ENCODE results near the gene APOBEC3B.

DNA sequence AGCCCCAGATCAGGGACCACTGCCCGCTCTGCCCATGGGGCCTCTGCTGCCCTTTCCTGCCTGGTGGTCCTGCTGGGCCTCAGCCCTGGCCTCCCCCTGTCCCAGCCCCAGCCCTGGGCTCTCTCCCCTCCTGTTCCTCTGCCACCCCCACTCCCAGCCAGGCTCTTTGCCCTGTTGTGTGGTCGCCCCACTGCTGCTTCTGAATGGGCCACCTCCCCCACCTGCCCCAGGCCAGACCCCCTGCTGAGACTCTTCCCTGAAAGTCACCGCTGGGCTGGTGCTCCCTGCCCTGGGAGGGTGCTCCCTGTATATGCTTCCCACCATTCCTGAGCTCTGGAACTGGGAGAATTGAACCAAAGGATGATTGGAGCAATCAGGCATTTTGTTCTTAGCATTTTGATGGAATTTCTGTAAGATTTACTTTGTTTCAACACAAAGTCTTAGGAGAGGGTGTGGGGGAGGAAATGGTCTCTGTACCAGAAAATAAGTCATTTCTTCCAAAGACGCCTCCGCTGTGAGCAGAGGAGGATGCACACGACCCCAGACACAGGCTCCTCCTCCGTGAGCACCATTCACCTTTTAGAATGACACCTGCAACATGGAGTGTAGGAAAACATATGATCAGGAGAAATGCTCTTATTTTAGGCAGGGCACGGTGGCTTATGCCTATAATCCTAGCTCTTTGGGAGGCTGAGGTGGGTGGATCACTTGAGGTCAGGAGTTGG, 5.2 kb downstream of the APOBEC3B start:
- TF ChIP-seq, protein P1, sequence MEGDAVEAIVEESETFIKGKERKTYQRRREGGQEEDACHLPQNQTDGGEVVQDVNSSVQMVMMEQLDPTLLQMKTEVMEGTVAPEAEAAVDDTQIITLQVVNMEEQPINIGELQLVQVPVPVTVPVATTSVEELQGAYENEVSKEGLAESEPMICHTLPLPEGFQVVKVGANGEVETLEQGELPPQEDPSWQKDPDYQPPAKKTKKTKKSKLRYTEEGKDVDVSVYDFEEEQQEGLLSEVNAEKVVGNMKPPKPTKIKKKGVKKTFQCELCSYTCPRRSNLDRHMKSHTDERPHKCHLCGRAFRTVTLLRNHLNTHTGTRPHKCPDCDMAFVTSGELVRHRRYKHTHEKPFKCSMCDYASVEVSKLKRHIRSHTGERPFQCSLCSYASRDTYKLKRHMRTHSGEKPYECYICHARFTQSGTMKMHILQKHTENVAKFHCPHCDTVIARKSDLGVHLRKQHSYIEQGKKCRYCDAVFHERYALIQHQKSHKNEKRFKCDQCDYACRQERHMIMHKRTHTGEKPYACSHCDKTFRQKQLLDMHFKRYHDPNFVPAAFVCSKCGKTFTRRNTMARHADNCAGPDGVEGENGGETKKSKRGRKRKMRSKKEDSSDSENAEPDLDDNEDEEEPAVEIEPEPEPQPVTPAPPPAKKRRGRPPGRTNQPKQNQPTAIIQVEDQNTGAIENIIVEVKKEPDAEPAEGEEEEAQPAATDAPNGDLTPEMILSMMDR (IDR thresholded peaks at IDR 0.05; ENCODE audit: extremely low read depth in 1 of 2, insufficient read depth in 1 of 2, low read depth in 1 of 2, low read length in 2 of 2): no peak
- no peak for TF ChIP-seq POLR2A (IDR thresholded peaks at IDR 0.05; ENCODE audit: low read depth, low read length)
- TF ChIP-seq, protein P2, sequence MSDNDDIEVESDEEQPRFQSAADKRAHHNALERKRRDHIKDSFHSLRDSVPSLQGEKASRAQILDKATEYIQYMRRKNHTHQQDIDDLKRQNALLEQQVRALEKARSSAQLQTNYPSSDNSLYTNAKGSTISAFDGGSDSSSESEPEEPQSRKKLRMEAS (IDR thresholded peaks at IDR 0.05; ENCODE audit: insufficient read depth, insufficient read length): no peak
- TF ChIP-seq JUN (IDR thresholded peaks at IDR 0.05; ENCODE audit: borderline replicate concordance, insufficient read depth, insufficient read length, low read depth): no peak
- TF ChIP-seq EZH2 (IDR thresholded peaks at IDR 0.05; ENCODE audit: borderline replicate concordance, low read depth, low read length, severe bottlenecking): no peak
- TF ChIP-seq GATA2 (IDR thresholded peaks at IDR 0.05; ENCODE audit: insufficient read depth, insufficient read length, low read depth, low read length): no peak
- TF ChIP-seq FOS (IDR thresholded peaks at IDR 0.05; ENCODE audit: borderline replicate concordance, insufficient read depth, low read length): no peak
- TF ChIP-seq POLR2AphosphoS5 (IDR thresholded peaks at IDR 0.05; ENCODE audit: insufficient read depth, low read depth, low read length): no peak
- no peak for TF ChIP-seq MYC (IDR thresholded peaks at IDR 0.05; ENCODE audit: low read depth, low read length)
